ENCODE data around the gene SLC35B2.

GRCh38 chr6:44292661-44293365 lies 35.5 kb upstream of the SLC35B2 start:
- TF ChIP-seq CTCF (conservative IDR thresholded peaks at IDR 0.05; ENCODE audit: low read depth, low read length) (no peak), EZH2 (IDR thresholded peaks at IDR 0.05; ENCODE audit: low read length, unreplicated experiment) (no peak), EZH2phosphoT487 (IDR thresholded peaks at IDR 0.05; ENCODE audit: borderline replicate concordance, low read length) (no peak)
